GM18868 (cell line): ENCODE results near the gene TEP1.
"Not testable (repeated sequence)": the region's sequence is repeated elsewhere in the genome, so short reads cannot be mapped to it uniquely, and the experiment has no call there.

Experiments used
- ATAC-seq: cut with Tn5 transposase; IDR thresholded peaks from one replicate; pipeline ENCODE4 v1.9.1; 2021; ENCODE audit warnings: mild to moderate bottlenecking, moderate library complexity; ENCODE audit not compliant: unreplicated experiment

The TEP1 gene

DNA sequence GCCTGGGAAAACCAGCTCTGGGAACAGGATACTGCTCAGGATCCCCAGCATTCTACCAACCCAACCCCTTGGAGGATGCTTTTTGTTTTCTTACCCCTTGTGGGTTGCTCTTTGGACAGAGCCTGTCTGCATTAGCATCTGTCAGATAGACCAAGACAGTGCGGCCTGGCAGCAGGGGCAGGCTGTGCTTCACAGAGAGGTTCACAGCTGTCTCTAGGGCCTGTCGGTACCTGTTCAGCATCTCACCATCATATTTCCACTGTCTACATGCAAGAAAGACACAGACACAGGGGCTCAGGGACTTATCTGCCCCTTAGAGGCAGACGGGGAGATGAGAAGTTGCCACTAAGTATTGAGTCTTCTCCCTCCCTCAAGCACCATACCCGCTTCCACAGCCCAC, 21.8 kb downstream of the TEP1 start:
- ATAC-seq = no peak

DNA sequence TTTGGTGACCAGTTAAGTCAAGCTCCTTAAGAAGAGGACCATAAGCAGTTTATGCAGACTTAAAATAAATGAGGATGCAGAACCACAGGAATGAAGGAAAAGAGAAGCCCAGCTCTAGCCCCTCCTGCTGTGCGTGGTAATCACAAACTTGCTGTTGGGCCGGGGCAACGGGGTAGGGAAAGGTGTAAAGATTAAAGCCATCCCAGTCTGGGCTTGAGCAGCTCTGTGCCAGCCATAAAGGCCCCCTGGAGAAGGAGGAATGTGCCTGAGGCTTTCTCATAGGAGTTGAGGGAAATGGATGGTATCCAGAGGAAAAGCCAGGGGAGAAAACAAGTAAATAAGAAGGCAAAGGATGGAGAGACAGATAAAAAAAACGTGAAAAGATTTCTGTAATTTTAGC, 25.1 kb downstream of the TEP1 start:
- no peak for ATAC-seq

DNA sequence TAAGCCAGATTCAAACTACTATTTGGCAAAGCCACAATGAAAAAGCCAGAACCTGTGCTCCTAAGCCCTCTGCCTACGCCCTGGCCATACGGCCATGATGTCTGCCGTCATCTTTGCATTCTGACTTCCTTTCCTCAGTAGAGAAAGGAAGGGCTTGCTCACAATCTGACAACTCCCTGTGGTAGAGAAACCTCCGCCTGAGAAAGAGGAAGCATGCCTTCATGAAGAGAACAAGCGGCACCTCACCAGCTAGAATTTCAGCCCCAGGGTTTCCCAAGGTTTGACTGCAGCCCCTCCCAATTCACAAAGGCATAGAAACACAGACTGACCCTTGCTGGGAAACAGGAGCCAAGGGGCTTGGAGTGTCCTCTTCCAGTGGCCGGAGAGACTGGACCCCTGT, 25.7 kb downstream of the TEP1 start:
- peak; percentile 79 for ATAC-seq

GRCh38 chr14:20386276-20386855, 26.9 kb downstream of the TEP1 start:
- ATAC-seq = no peak

DNA sequence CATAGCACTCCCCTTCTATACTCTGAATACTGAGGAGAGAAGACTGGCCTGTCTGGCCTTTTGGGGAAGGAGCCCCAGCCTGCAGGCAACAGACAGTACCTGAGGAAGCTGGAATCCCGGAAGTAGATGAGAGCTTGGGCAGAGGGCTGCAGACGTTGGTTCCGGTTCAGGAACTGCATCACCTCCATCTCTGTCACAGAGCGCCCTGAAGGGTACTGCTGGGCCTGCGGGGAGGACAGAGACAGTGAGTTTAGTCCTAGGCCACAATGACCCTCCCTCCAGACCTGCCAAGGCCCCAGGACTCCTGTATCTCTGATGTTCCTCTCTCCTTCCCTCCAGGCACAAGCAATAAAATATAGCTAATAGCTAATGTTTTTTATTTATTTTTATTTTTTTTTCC, 28.4 kb downstream of the TEP1 start:
- ATAC-seq = no peak

DNA sequence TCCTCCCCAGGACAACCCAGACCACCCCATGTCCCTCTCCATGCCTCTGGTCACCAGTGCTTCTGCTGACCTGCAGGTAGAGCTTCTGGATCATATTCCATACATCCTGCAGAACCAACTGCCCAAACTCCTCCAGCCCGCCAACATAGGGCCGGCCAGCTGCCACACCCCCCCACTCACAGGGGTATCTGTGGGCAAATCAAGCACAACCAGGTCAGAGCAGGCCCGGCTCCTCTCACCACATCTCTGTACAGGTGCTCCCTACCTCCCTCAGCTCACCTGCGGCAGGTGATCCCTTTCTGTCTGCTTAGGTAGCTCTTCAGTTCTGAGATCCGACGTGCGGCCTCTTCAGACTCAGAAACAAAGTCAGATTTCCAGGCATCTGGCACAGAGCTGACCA, 29.0 kb downstream of the TEP1 start:
- ATAC-seq = no peak

- no peak for ATAC-seq
Observed at GRCh38 chr14:20383636-20384035, 29.7 kb downstream of the TEP1 start.

- no peak for ATAC-seq
Observed at GRCh38 chr14:20383032-20383431, 30.3 kb downstream of the TEP1 start.

GRCh38 chr14:20382526-20382925, 30.8 kb downstream of the TEP1 start:
- ATAC-seq = no peak

GRCh38 chr14:20381341-20381740, 32.0 kb downstream of the TEP1 start:
- no peak for ATAC-seq

- ATAC-seq = no peak
Observed at GRCh38 chr14:20380681-20381080, 32.6 kb downstream of the TEP1 start.

GRCh38 chr14:20379743-20380142, 33.6 kb downstream of the TEP1 start:
- ATAC-seq = no peak

DNA sequence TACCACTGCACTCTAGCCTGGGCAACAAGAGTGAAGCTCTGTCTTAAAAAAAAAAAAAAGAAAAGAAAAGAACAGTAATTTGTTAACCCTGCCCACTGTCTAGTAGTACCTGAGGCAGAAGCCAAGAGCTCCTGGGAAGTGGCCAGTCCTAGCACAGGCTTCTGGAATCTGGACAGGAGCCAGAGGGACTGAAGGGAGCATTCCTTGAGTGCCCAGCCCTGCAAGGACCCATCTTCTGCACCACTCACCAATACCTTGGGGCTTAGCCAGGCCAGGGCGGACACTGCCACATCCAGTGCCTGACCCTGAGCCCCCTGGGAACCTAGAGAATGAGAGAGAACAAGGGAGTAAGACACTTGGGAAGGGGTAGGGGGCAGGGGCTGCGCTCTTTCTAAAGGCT, 36.1 kb downstream of the TEP1 start:
- no peak for ATAC-seq

- ATAC-seq = no peak
Observed at GRCh38 chr14:20376071-20376588, 37.2 kb downstream of the TEP1 start.

GRCh38 chr14:20375471-20375870, 37.8 kb downstream of the TEP1 start:
- no peak for ATAC-seq

GRCh38 chr14:20372796-20373195, 40.5 kb downstream of the TEP1 start:
- ATAC-seq = no peak

- no peak for ATAC-seq
Observed at GRCh38 chr14:20365928-20366327, 47.4 kb downstream of the TEP1 start.

- ATAC-seq = not testable (repeated sequence)
Observed at GRCh38 chr14:20358474-20358873, 54.8 kb downstream of the TEP1 start.

DNA sequence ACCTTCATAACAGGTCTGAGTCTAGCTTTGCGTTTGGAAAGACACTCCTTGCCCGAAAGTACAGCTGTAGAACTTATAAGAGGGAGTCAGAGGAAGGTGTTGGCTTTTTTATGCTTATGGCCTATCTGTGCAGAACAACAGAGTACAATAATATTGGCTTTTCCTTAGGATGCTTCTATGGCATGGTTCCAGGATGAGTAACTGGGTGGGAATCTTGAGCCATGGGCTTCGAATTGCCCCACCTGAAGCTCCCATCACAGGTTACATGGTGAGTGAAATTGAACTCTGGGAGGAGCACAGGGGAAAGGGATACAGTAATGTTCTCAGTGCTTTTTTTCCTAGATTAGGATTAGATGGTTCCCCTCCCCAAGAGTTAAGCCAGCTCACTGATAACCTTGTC, 56.9 kb downstream of the TEP1 start:
- no peak for ATAC-seq

DNA sequence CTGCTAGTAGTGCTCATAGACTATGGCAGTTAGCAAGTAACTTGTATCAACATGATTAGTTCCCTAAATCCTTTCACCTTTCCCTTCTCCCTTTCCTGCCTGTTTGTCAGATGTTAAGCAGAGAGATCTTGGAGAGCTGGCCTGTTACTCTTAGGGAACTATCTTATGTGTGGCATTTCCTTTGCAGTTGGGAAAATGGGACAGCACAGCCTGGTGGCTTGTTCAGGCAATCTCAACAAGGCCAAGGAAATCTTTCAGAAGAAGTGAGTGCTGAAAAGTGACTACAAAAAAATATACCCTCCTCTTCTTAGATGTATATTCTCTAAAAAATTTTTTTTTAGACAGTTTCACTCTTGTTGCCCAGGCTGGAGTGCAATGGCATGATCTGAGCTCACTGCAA, 62.4 kb downstream of the TEP1 start:
- ATAC-seq = no peak

DNA sequence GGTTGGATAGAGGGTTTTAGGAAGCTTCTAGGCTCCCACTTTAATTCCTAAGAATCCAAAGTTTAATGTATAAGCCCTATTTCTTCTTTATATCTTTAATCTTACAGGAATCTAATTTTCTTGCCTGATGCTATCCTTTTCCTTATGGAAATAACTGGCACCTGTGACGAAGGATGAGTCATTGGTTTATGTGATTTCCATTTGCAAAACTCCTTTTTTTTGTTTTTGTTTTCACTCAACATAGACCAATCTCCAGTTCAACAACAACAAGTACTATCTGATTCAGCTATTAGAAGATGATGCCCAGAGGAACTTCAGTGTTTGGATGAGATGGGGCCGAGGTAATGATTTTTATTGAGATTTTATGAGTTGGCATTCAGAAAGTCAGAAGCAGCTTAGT, 63.0 kb downstream of the TEP1 start:
- ATAC-seq = no peak

- no peak for ATAC-seq
Observed at GRCh38 chr14:20347747-20348146, 65.6 kb downstream of the TEP1 start.

DNA sequence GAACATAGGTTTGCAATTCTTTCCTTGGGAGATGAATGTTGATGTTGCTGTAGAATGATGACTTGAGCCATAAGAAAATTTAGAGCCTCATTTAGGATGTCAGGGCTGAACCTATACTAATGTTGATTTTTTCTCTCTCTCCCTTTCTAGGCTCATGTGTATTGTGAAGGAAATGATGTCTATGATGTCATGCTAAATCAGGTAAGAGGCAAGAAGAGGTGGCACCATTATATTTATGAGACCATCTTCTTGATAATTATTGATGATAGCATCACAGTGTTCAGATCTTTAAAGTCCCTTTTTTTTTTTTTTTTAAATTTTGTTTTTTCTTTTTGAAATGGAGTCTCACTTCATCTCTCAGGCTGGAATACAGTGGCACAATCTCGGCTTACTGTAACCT, 66.6 kb downstream of the TEP1 start:
- ATAC-seq = no peak
